HG03457 (cell line): ENCODE data around the gene TM4SF4.
A peak's percentile ranks its signal among the peaks of the same experiment; 100 is the strongest.

ENCODE experiments used
- ATAC-seq: cut with Tn5 transposase; IDR thresholded peaks from one replicate; pipeline ENCODE4 v1.9.1; 2021; ENCODE audit warnings: moderate number of reproducible peaks; ENCODE audit not compliant: unreplicated experiment

TM4SF4 gene

GRCh38 chr3:149454746-149455145 is 19.8 kb upstream of the TM4SF4 start:
- ATAC-seq, result no peak

DNA sequence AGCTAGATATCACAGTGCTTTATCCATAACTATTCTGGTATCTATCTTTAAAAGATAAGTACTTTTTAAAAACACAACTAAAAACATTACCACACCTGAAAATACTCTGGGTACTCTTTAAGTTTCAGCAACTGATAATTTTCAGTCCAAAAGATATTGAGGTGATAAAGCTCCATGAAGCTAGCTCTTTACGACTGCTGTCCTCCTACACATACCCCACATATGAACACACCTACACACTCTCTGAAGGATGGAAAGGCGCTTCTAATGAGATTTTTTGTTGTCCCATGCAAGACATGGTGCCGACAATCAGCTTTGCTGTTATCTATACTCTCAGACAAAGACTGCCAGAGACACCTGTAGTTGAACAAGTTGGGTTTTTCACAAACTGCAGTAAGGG is 19.1 kb upstream of the TM4SF4 start:
- no peak for ATAC-seq

DNA sequence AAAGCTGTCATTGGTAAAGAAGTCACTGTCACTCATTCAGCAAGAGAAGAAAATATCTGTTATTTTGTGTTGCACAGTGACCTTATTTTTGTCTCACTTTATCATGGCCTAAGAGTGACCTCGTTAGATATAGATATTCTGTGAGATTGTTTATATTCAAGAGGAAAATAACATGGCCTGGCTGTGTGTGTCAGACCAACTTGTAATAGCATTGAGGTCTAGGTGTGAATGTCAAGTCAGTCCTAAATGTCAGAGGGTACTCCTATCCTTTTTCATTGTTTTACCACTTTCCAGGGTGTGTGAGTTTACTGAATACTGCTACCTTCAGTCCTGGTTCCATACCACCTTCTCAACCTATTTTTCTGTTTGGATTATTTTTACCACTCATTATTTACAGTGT is 18.5 kb upstream of the TM4SF4 start:
- ATAC-seq, result no peak

DNA sequence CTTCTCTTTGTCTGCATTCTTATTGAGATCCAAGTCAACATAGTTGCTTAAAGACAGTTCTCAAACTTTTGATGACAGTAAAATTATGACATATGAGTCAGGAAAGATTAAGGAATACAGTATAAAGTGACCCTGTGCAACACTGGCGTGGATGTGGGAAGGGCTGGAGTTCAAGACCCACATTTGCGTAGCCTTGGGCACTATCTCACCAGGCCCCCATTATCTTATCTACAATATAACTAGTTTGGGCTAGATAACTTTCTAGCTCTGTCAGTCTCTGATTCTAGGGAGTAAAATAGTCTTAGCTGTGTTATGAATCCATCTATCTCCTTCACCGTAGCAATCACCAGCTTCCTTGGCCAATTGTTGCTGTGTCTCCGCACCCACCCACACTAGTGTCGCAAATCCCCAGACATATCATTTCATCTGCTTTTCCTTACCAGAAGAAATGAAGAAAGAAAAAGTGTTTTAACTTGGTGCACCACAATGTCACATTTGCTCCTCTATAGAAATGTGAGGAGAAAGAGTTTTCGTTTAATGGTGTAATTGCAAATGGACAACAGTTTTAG is 14.9 kb upstream of the TM4SF4 start:
- ATAC-seq, result no peak

DNA sequence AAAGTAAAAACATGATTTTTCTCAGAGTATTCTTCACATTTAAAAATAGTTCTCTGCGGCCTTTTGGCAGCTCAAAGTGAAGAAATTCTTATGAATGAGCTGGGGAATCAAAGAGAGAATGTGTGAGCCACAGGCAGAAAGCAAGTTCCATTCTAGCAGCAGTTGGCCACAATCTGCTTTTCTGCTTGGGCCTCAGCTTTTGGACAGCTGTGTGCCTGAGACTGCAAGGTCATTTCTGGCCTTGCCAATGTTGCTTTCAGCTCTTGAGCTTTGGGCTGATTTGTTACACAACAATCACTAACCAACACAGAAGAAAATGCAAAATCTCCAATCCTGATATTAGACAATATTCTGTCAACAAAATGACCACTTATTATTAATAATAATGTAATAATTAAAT is 14.4 kb upstream of the TM4SF4 start:
- no peak for ATAC-seq

DNA sequence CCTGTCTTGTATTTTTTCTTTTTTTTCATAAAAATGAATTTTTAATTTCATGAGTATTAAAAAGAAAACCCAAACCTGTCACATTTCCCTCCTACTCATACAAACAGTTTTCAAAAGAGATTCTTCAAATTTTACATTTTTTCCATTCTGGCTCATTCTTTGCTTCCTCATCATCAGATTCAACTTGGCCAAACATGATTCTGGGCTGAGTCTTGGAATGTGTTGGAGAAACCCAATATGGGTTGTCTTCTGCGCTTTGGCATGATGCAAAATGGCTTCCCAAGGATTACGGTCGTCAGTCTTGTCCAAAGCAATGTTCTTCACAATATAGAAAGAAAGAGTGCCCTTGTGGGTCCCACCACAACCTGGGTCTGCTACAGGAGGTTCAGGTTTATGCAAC is 12.4 kb upstream of the TM4SF4 start:
- no peak for ATAC-seq

- no peak for ATAC-seq
These were observed 11.9 kb upstream of the TM4SF4 start for GRCh38 chr3:149462581-149463011.

DNA sequence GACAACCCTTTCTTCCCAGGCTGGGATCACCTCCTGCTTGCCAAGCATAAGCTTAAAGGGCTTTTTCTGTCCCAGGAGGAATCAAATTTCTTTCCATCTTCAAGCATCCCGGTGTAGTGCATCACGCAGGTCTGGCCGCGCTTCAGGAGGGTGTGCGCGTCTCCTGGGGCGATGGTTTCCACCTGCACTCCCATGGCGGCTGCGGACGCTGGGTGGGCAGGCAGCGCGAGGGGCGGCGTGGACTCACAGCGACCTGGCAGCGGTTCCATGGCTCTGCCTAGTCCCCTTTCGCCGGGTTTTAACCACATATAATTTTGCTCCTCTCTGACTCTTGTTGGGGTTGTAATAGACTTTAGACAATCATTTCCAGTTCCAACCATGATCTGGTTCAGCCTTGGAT is 10.6 kb upstream of the TM4SF4 start:
- no peak for ATAC-seq

- no peak for ATAC-seq
These were observed 9.8 kb upstream of the TM4SF4 start for GRCh38 chr3:149464542-149465328.

DNA sequence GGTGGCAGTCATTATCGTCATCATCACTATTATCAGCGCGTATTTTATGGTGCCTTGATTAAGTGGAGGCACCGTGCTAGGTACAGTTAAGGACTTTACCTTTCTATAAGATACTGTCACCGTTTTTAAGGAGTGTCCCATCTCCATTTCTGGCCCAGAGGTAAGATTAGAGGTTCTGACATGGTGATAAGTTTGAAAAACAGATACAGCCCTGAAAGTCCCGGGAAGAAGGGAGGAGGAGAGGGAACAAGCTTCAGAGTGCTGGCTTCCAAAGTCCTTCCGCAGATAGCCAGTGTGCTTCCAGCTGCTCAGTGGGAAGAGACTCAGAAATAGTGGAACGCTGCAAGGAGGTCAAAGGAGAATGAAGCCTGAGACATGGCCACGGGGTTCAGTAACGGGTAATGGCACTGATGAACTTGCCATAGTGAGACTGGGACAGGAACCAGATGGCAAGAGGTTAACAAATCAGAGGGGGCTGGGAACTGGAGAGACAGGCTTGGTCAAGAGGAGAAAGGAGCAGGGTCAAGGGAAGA is 9.1 kb upstream of the TM4SF4 start:
- no peak for ATAC-seq

GRCh38 chr3:149466192-149466591 is 8.3 kb upstream of the TM4SF4 start:
- no peak for ATAC-seq

DNA sequence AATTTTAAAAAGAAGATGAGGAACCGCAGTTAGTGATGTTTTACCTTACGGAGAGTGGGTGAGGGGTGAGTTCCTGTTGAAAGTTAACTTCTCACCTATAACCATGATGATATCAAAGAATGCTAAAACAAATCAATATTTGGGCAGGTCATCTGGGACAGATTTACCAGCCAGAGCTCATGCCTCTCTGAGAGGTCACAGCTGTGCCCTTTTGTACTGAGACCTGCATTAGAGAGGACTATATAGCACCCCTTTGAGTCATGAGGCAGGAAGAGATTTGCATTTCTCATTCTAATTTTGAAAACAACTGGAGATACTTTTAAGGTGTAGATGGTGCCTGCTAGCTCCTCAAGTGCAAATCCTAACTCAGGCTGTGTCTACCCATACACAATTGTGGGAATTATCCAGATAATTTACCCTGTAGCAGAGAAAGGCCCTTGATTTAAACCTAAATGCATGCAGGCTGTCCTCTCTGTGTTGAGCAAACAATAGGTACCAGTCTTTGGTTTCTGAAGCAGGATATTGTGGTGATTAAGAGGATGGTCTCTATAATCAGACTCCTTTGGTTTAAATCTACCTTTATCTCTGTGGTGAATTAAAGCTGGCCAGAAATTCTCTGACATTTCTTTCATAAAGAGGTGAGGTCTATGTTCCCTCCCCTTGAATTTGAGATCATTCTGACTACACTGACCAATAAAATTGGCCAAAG is 5.8 kb upstream of the TM4SF4 start:
- ATAC-seq, result peak; percentile 64

DNA sequence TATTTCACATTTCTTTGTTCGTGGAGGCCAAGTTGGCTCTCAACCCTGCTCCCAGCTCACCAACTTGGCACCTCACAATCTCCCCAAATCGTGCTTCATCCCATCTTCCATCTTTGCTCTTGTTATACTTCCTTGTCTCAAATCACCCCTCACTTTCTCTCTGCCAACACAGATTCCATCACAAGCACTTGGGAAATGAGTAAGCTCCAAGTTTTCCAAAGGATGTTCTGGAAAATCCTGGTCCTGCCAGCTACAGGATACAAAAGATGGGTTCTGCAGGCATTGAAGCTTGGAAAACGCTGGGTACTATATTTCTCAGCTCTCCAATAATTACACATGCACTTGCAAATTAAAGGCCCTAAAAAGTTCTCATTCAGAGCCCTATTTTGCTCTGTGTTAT is 4.1 kb upstream of the TM4SF4 start:
- no peak for ATAC-seq

DNA sequence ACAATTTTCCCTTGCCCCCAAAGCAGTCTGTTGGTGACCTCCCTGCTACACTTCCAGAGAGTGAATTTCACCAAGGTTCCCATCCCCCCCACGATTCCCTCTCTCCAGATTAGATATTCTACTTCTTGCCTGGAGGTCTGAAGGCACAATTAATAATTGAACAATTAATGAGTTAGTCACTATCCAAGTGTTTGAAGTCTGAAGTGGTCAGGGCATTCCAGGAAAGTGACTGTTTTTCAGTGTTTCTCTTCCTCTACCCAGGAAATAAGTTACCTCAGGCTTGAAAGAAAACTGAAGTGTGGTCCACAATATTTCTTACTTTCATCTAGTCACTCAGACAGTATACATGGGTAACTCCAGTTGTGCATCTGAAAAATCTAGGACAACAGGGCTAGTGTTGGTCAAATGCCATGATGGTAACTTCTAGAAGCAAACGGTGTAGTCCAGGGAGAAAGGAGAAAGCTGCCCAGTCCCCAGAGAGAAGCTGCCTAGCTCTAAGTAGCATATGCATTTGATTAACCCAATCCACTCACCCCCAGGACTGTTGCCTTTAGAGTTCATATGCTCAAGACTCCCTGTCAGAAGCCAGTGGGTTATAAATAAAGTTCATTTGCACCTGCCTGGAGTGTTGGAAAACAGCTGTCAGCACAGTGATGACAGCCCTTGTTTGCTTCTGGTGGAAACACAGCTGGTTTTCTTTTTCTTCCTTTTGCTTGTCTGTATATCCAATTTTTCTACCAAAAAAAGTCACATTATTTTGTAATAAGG is 2.3 kb upstream of the TM4SF4 start:
- ATAC-seq, result no peak

- ATAC-seq, result no peak
These were observed 894 bp upstream of the TM4SF4 start for GRCh38 chr3:149473357-149474249.

DNA sequence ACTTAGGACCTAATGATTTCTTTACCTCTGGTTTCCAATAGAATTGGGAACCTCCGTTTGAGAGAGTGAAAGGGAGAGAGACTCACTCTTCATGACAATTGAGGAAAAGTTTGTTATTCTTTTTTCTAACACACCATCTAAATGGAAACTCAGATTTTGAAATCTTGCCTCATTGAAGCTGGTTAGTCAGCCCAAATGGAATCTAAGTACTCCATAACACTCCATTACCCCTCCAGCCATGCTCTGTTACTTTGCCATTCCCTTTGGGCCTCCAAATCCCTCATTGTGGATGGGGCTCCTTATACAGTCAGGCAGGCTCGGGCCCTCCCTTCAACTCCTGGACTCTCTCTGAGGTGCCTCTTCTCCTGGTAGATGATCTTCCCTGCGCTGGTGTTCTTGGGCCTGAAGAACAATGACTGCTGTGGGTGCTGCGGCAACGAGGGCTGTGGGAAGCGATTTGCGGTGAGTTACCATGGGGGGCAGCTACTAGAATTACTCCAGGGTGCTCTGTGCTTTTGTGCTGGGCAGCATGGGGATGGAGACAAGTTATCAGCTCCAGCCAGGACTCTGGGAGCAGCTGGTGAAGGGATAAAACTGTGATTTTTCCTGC is 1.1 kb downstream of the TM4SF4 start:
- no peak for ATAC-seq

DNA sequence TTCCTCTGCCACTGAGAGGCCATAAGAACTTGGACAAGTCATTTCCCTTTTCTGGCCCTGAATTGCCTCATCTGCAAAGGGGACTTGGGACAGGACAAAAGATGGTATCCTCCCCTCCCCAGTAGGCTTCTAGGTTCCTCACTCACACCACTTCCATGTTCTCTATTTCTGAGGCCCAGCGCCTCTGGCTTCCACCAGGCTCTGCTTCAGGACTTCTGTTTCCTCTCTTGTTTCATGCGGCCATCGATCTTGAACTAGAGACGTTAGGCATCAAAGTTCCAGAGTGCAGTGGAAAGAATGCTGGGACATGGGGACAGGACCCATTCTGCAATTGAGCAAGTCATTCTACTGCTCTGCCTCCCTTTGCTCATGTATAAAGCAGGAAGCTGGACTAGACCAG is 1.7 kb downstream of the TM4SF4 start:
- no peak for ATAC-seq

DNA sequence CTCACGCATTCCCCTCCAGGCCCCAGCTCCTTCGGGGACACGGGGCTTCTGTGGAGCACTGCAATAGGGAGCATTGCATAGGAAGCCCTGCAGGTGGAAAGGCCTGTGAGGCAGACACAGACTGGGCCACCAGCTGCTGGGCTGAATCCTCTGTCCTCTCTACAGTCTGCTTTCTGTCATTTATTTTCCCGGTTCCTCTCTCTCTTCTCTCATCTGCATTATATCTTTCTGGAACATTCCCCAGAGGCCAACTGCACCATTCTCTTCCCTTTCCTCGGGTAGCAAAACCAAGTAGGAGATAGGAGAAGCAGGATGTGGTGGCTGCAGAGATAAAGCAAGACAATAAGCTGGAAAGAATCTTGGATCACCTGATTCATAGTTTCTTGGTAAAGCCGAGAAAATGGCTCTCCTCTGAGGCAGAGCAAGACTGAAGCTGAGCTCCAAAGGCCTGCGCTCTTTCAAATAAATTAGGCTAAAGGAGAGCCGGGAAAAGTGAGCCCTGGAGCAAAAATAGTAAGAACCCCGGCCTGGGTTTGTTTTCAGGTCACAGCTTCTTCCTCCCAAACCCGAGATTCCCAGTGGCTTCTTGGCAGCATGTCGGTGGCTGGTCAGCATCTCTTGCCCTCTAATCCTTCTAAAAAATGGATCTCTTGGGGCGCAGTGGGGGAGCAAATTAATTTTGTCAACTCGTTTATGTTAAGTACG is 5.3 kb downstream of the TM4SF4 start:
- no peak for ATAC-seq
